HG03280 (cell line): ENCODE data around the gene NMNAT3.
"Not testable (repeated sequence)": the region's sequence is repeated elsewhere in the genome, so short reads cannot be mapped to it uniquely, and the experiment has no call there.

Source experiments
- ATAC-seq: cut with Tn5 transposase; IDR thresholded peaks from one replicate; pipeline ENCODE4 v1.9.1; 2021; ENCODE audit warnings: mild to moderate bottlenecking, moderate library complexity; ENCODE audit not compliant: unreplicated experiment

The NMNAT3 gene

GRCh38 chr3:139639662-139640061 lies 38.1 kb downstream of the NMNAT3 start:
- no peak for ATAC-seq

- ATAC-seq = no peak
Observed at GRCh38 chr3:139638518-139638917, 39.3 kb downstream of the NMNAT3 start.

GRCh38 chr3:139636511-139636910 lies 41.3 kb downstream of the NMNAT3 start:
- ATAC-seq = no peak

- ATAC-seq = no peak
Observed at GRCh38 chr3:139634111-139634635, 43.6 kb downstream of the NMNAT3 start.

GRCh38 chr3:139633511-139633910 lies 44.3 kb downstream of the NMNAT3 start:
- no peak for ATAC-seq

GRCh38 chr3:139630542-139630941 lies 47.2 kb downstream of the NMNAT3 start:
- ATAC-seq = no peak

- no peak for ATAC-seq
Observed at GRCh38 chr3:139629033-139629432, 48.7 kb downstream of the NMNAT3 start.

GRCh38 chr3:139627759-139628158 lies 50.0 kb downstream of the NMNAT3 start:
- ATAC-seq = no peak

GRCh38 chr3:139620438-139620837 lies 57.3 kb downstream of the NMNAT3 start:
- no peak for ATAC-seq

GRCh38 chr3:139619484-139619883 lies 58.3 kb downstream of the NMNAT3 start:
- no peak for ATAC-seq

GRCh38 chr3:139617672-139618268 lies 60.0 kb downstream of the NMNAT3 start:
- no peak for ATAC-seq

GRCh38 chr3:139611528-139611927 lies 66.2 kb downstream of the NMNAT3 start:
- ATAC-seq = no peak

- ATAC-seq = no peak
Observed at GRCh38 chr3:139610886-139611285, 66.9 kb downstream of the NMNAT3 start.

GRCh38 chr3:139608924-139609323 lies 68.8 kb downstream of the NMNAT3 start:
- no peak for ATAC-seq

GRCh38 chr3:139608108-139608380 lies 69.7 kb downstream of the NMNAT3 start:
- no peak for ATAC-seq

GRCh38 chr3:139607257-139608107 lies 70.3 kb downstream of the NMNAT3 start:
- ATAC-seq = no peak

GRCh38 chr3:139602003-139602402 lies 75.8 kb downstream of the NMNAT3 start:
- ATAC-seq = no peak

- no peak for ATAC-seq
Observed at GRCh38 chr3:139601191-139601961, 76.4 kb downstream of the NMNAT3 start.

- no peak for ATAC-seq
Observed at GRCh38 chr3:139597947-139598346, 79.8 kb downstream of the NMNAT3 start.

GRCh38 chr3:139591186-139591585 lies 86.6 kb downstream of the NMNAT3 start:
- ATAC-seq = not testable (repeated sequence)

- no peak for ATAC-seq
Observed at GRCh38 chr3:139588450-139588849, 89.3 kb downstream of the NMNAT3 start.

- ATAC-seq = no peak
Observed at GRCh38 chr3:139587797-139588196, 90.0 kb downstream of the NMNAT3 start.
